Dedifferentiated amniotic fluid mesenchymal stem cell (primary cell): ENCODE measurements around the gene FASLG.
A peak's percentile ranks its signal among the peaks of the same experiment; 100 is the strongest.

ENCODE experiments used
- DNase-seq: peaks from one replicate; pipeline ENCODE4 v3.0.0-alpha.2; 2016; ENCODE audit errors: extremely low spot score

FASLG gene

GRCh38 chr1:172646653-172647052 lies 12.2 kb upstream of the FASLG start:
- DNase-seq, result no peak

- DNase-seq, result no peak
Measured at GRCh38 chr1:172647110-172647564, 11.8 kb upstream of the FASLG start.

- no peak for DNase-seq
Measured at GRCh38 chr1:172647987-172648386, 10.9 kb upstream of the FASLG start.

- no peak for DNase-seq
Measured at GRCh38 chr1:172650474-172651193, 8.3 kb upstream of the FASLG start.

- no peak for DNase-seq
Measured at GRCh38 chr1:172653015-172653709, 5.7 kb upstream of the FASLG start.

- DNase-seq, result peak; percentile 66
Measured at GRCh38 chr1:172654535-172654934, 4.4 kb upstream of the FASLG start.

GRCh38 chr1:172656576-172656975 lies 2.3 kb upstream of the FASLG start:
- DNase-seq, result no peak

GRCh38 chr1:172657586-172657985 lies 1.3 kb upstream of the FASLG start:
- DNase-seq, result no peak

GRCh38 chr1:172661107-172661506 lies 2.2 kb downstream of the FASLG start:
- no peak for DNase-seq

GRCh38 chr1:172662464-172663109 lies 3.7 kb downstream of the FASLG start:
- no peak for DNase-seq

- no peak for DNase-seq
Measured at GRCh38 chr1:172663732-172664131, 4.8 kb downstream of the FASLG start.

- no peak for DNase-seq
Measured at GRCh38 chr1:172668097-172668496, 9.2 kb downstream of the FASLG start.

- DNase-seq, result no peak
Measured at GRCh38 chr1:172669011-172669410, 10.1 kb downstream of the FASLG start.

- DNase-seq, result no peak
Measured at GRCh38 chr1:172670316-172670715, 11.4 kb downstream of the FASLG start.

- no peak for DNase-seq
Measured at GRCh38 chr1:172670791-172671190, 11.9 kb downstream of the FASLG start.

- DNase-seq, result peak; percentile 51
Measured at GRCh38 chr1:172671591-172671990, 12.7 kb downstream of the FASLG start.

GRCh38 chr1:172672720-172673119 lies 13.8 kb downstream of the FASLG start:
- no peak for DNase-seq

- DNase-seq, result no peak
Measured at GRCh38 chr1:172673761-172674160, 14.9 kb downstream of the FASLG start.

- DNase-seq, result no peak
Measured at GRCh38 chr1:172674831-172675613, 16.1 kb downstream of the FASLG start.

GRCh38 chr1:172679000-172679772 lies 20.3 kb downstream of the FASLG start:
- no peak for DNase-seq

GRCh38 chr1:172680244-172680643 lies 21.3 kb downstream of the FASLG start:
- DNase-seq, result no peak
